Measurements from ENCODE around the gene IL19.
A peak's percentile ranks its signal among the peaks of the same experiment; 100 is the strongest.

IL19 gene

DNA sequence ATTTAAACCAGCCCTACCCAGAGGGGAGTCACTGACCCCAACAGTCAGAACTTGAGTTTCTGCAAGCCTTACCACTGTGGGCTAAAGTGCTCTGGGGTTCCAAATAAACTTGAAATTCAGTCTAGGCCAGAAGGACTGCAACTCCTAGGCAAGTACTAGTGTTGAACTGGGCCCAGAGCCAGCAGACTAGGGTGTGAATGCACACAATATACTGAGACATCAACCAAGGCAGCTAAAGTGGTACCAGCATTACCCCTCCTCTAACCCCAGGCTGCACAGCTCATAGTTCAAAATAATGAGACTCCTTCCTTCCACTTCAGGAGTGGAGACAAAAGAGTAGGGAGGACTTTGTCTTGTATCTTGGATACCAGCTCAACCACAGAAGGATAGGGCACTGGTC lies 75.9 kb downstream of the IL19 start:
- Histone ChIP-seq H2BK12ac (ENCODE audit: low read length in 2 of 2) (no peak overlapping the region), H3K23ac (ENCODE audit: low read length in 2 of 2) (no peak overlapping the region), H2BK15ac (ENCODE audit: low read depth, poor library complexity, severe bottlenecking) (no peak overlapping the region), H3K4me1 (ENCODE audit: control insufficient read depth, insufficient read depth, low read depth, low read length) (no peaks in the 10 kb centered on the region), H3K79me1 (replicated peaks; ENCODE audit: low read length, poor library complexity, severe bottlenecking) (no peaks in the 10 kb centered on the region), H3K14ac (ENCODE audit: low read length in 2 of 2) (no peak overlapping the region), H3K4me2 (ENCODE audit: low read length, poor library complexity, severe bottlenecking) (no peak overlapping the region), H3K9me3 (ENCODE audit: control insufficient read depth, low read length) (no peaks in the 10 kb centered on the region), H3K9ac (ENCODE audit: low read length) (no peak overlapping the region), H3K36me3 (ENCODE audit: control insufficient read depth in 1 of 2, insufficient read depth in 2 of 2, low read depth in 1 of 2, low read length in 2 of 2) (no peaks in the 10 kb centered on the region), H2AK5ac (ENCODE audit: low read length, severe bottlenecking) (no peak overlapping the region), H4K91ac (ENCODE audit: low read length) (peak overlapping the region; percentile 45), H3K27ac (ENCODE audit: low read length, poor library complexity, severe bottlenecking) (no peak overlapping the region), H3K4ac (ENCODE audit: low read depth in 1 of 2, low read length in 2 of 2) (no peak overlapping the region), H3K18ac (ENCODE audit: low read depth in 1 of 2, low read length in 2 of 2) (no peak overlapping the region), H3K27me3 (ENCODE audit: control insufficient read depth in 1 of 2, insufficient read depth in 1 of 2, low read length in 2 of 2) (no peaks in the 10 kb centered on the region), H2AFZ (ENCODE audit: low read depth, low read length) (no peak overlapping the region), H2BK5ac (ENCODE audit: low read depth, low read length, poor library complexity, severe bottlenecking) (no peak overlapping the region), H2BK120ac (ENCODE audit: low read depth, low read length) (no peak overlapping the region), H3K4me3 (ENCODE audit: insufficient read depth in 1 of 2, low read depth in 1 of 2, low read length in 2 of 2) (no peak overlapping the region), H4K8ac (ENCODE audit: low read length) (no peak overlapping the region)
- no peak for DNase-seq

DNA sequence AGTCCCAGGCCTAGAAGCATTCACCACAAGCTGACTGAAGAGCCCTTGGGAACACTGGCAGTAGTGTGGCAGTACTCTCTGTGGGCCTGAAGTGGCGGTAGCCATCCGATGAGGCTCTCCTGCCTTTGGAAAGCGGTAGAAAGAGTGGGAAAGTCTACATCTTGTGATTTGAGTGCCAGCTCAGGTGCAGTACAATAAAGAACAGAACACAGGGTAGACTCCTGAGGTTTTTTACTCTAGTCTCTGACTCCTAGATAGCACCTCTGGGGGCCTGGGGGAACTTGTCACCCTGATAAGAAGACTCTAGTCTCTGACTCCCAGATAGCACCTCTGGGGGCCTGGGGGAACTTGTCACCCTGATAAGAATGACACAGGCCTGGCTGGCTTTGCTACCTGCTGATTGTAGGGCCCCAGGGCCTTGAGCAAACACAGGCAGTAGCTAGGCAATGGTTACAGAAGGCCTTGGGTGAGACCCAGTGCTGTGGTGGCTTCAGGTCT lies 76.8 kb downstream of the IL19 start:
- 90% methylated on average over 3 of the region's 3 CpGs for WGBS
- H3K79me1 ChIP-seq (replicated peaks; ENCODE audit: low read length, poor library complexity, severe bottlenecking) = no peaks in the 10 kb centered on the region
- no peak overlapping the region for H3K14ac ChIP-seq (ENCODE audit: low read length in 2 of 2)
- H2AFZ ChIP-seq (ENCODE audit: low read depth, low read length) = no peak overlapping the region
- H4K91ac ChIP-seq (ENCODE audit: low read length) = no peak overlapping the region
- H3K4ac ChIP-seq (ENCODE audit: low read depth in 1 of 2, low read length in 2 of 2) = no peak overlapping the region
- H2AK5ac ChIP-seq (ENCODE audit: low read length, severe bottlenecking) = no peak overlapping the region
- no peak overlapping the region for H2BK12ac ChIP-seq (ENCODE audit: low read length in 2 of 2)
- no peak overlapping the region for H3K4me2 ChIP-seq (ENCODE audit: low read length, poor library complexity, severe bottlenecking)
- no peak overlapping the region for H2BK15ac ChIP-seq (ENCODE audit: low read depth, poor library complexity, severe bottlenecking)
- no peak overlapping the region for H3K9ac ChIP-seq (ENCODE audit: low read length)
- no peak overlapping the region for H2BK120ac ChIP-seq (ENCODE audit: low read depth, low read length)
- no peak overlapping the region for H2BK5ac ChIP-seq (ENCODE audit: low read depth, low read length, poor library complexity, severe bottlenecking)
- H3K4me3 ChIP-seq (ENCODE audit: insufficient read depth in 1 of 2, low read depth in 1 of 2, low read length in 2 of 2) = no peak overlapping the region
- no peak overlapping the region for H4K8ac ChIP-seq (ENCODE audit: low read length)
- H3K9me3 ChIP-seq (ENCODE audit: control insufficient read depth, low read length) = no peaks in the 10 kb centered on the region
- no peak for DNase-seq
- no peak overlapping the region for H3K18ac ChIP-seq (ENCODE audit: low read depth in 1 of 2, low read length in 2 of 2)
- H3K27me3 ChIP-seq (ENCODE audit: control insufficient read depth in 1 of 2, insufficient read depth in 1 of 2, low read length in 2 of 2) = no peaks in the 10 kb centered on the region
- no peaks in the 10 kb centered on the region for H3K4me1 ChIP-seq (ENCODE audit: control insufficient read depth, insufficient read depth, low read depth, low read length)
- H3K23ac ChIP-seq (ENCODE audit: low read length in 2 of 2) = no peak overlapping the region
- no peak overlapping the region for H3K27ac ChIP-seq (ENCODE audit: low read length, poor library complexity, severe bottlenecking)
- H3K36me3 ChIP-seq (ENCODE audit: control insufficient read depth in 1 of 2, insufficient read depth in 2 of 2, low read depth in 1 of 2, low read length in 2 of 2) = no peaks in the 10 kb centered on the region

DNA sequence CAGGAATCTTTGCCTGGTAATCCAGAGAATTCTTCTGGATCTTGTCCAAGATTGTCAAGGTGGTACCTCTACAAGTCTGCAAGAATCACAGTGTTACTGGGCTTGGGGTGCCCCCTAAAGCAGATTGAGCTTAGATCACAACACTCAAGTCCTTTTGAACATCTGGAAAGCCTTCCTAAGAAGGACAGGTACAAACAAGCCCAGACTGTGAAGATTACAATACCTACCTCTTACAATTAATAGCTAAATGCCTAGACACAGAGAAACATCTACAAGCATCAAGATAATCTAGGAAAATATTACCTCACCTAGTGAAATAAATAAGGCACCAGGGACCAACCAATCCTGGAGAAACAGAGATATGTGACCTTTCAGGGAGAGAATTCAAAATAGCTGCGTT lies 77.4 kb downstream of the IL19 start:
- H3K36me3 ChIP-seq (ENCODE audit: control insufficient read depth in 1 of 2, insufficient read depth in 2 of 2, low read depth in 1 of 2, low read length in 2 of 2) = no peaks in the 10 kb centered on the region
- H4K91ac ChIP-seq (ENCODE audit: low read length) = no peak overlapping the region
- H3K9me3 ChIP-seq (ENCODE audit: control insufficient read depth, low read length) = no peaks in the 10 kb centered on the region
- no peak overlapping the region for H2BK12ac ChIP-seq (ENCODE audit: low read length in 2 of 2)
- H2AK5ac ChIP-seq (ENCODE audit: low read length, severe bottlenecking) = no peak overlapping the region
- H3K4ac ChIP-seq (ENCODE audit: low read depth in 1 of 2, low read length in 2 of 2) = no peak overlapping the region
- H3K18ac ChIP-seq (ENCODE audit: low read depth in 1 of 2, low read length in 2 of 2) = no peak overlapping the region
- H3K4me2 ChIP-seq (ENCODE audit: low read length, poor library complexity, severe bottlenecking) = no peak overlapping the region
- H3K9ac ChIP-seq (ENCODE audit: low read length) = no peak overlapping the region
- no peak overlapping the region for H2BK5ac ChIP-seq (ENCODE audit: low read depth, low read length, poor library complexity, severe bottlenecking)
- no CpG with 5 or more reads among the region's 1 CpG for WGBS
- H2BK15ac ChIP-seq (ENCODE audit: low read depth, poor library complexity, severe bottlenecking) = no peak overlapping the region
- H3K27ac ChIP-seq (ENCODE audit: low read length, poor library complexity, severe bottlenecking) = no peak overlapping the region
- no peak for DNase-seq
- H3K79me1 ChIP-seq (replicated peaks; ENCODE audit: low read length, poor library complexity, severe bottlenecking) = no peaks in the 10 kb centered on the region
- no peak overlapping the region for H3K4me3 ChIP-seq (ENCODE audit: insufficient read depth in 1 of 2, low read depth in 1 of 2, low read length in 2 of 2)
- no peaks in the 10 kb centered on the region for H3K4me1 ChIP-seq (ENCODE audit: control insufficient read depth, insufficient read depth, low read depth, low read length)
- no peak overlapping the region for H2BK120ac ChIP-seq (ENCODE audit: low read depth, low read length)
- no peak overlapping the region for H3K23ac ChIP-seq (ENCODE audit: low read length in 2 of 2)
- H2AFZ ChIP-seq (ENCODE audit: low read depth, low read length) = no peak overlapping the region
- H3K27me3 ChIP-seq (ENCODE audit: control insufficient read depth in 1 of 2, insufficient read depth in 1 of 2, low read length in 2 of 2) = no peaks in the 10 kb centered on the region
- no peak overlapping the region for H3K14ac ChIP-seq (ENCODE audit: low read length in 2 of 2)
- H4K8ac ChIP-seq (ENCODE audit: low read length) = no peak overlapping the region

DNA sequence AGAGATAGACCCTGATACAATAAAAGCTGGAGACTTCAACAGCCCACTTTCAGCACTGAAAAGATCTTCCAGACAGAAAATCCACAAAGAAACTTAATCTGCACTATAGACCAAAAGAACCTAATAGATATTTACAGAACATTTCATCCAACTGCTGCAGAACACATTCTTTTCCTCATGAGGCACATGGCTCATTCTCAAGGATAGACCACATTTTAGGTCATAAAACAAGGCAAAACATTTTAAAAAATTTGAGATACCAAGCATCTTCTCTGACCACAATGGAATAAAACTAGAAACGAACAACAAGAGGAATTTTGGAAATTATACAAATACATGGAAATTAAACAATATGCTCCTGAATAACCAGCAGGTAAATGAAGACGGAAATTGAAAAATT lies 79.8 kb downstream of the IL19 start:
- Histone ChIP-seq H3K79me1 (replicated peaks; ENCODE audit: low read length, poor library complexity, severe bottlenecking) (no peaks in the 10 kb centered on the region), H2BK12ac (ENCODE audit: low read length in 2 of 2) (no peak overlapping the region), H3K4me3 (ENCODE audit: insufficient read depth in 1 of 2, low read depth in 1 of 2, low read length in 2 of 2) (no peak overlapping the region), H3K18ac (ENCODE audit: low read depth in 1 of 2, low read length in 2 of 2) (no peak overlapping the region), H2BK120ac (ENCODE audit: low read depth, low read length) (no peak overlapping the region), H3K4me2 (ENCODE audit: low read length, poor library complexity, severe bottlenecking) (no peak overlapping the region), H2AFZ (ENCODE audit: low read depth, low read length) (no peak overlapping the region), H2AK5ac (ENCODE audit: low read length, severe bottlenecking) (no peak overlapping the region), H3K9me3 (ENCODE audit: control insufficient read depth, low read length) (no peaks in the 10 kb centered on the region), H3K4ac (ENCODE audit: low read depth in 1 of 2, low read length in 2 of 2) (no peak overlapping the region), H2BK5ac (ENCODE audit: low read depth, low read length, poor library complexity, severe bottlenecking) (no peak overlapping the region), H4K91ac (ENCODE audit: low read length) (no peak overlapping the region), H2BK15ac (ENCODE audit: low read depth, poor library complexity, severe bottlenecking) (no peak overlapping the region), H3K36me3 (ENCODE audit: control insufficient read depth in 1 of 2, insufficient read depth in 2 of 2, low read depth in 1 of 2, low read length in 2 of 2) (no peaks in the 10 kb centered on the region), H3K14ac (ENCODE audit: low read length in 2 of 2) (no peak overlapping the region), H3K27me3 (ENCODE audit: control insufficient read depth in 1 of 2, insufficient read depth in 1 of 2, low read length in 2 of 2) (no peaks in the 10 kb centered on the region), H3K9ac (ENCODE audit: low read length) (no peak overlapping the region), H4K8ac (ENCODE audit: low read length) (no peak overlapping the region), H3K27ac (ENCODE audit: low read length, poor library complexity, severe bottlenecking) (no peak overlapping the region), H3K4me1 (ENCODE audit: control insufficient read depth, insufficient read depth, low read depth, low read length) (no peaks in the 10 kb centered on the region), H3K23ac (ENCODE audit: low read length in 2 of 2) (no peak overlapping the region)
- no CpG with 5 or more reads among the region's 2 CpGs for WGBS
- no peak for DNase-seq
